ENCODE data around the gene CNGB1.

Gene CNGB1

GRCh38 chr16:58002416-58002800 is 31.5 kb upstream of the CNGB1 start:
- in situ Hi-C loops (cut with HindIII; ENCODE audit: low pct_ligation_motif_present, low sequenced_read_pairs), result no loop called here
- DNase-seq, result no peak

DNA sequence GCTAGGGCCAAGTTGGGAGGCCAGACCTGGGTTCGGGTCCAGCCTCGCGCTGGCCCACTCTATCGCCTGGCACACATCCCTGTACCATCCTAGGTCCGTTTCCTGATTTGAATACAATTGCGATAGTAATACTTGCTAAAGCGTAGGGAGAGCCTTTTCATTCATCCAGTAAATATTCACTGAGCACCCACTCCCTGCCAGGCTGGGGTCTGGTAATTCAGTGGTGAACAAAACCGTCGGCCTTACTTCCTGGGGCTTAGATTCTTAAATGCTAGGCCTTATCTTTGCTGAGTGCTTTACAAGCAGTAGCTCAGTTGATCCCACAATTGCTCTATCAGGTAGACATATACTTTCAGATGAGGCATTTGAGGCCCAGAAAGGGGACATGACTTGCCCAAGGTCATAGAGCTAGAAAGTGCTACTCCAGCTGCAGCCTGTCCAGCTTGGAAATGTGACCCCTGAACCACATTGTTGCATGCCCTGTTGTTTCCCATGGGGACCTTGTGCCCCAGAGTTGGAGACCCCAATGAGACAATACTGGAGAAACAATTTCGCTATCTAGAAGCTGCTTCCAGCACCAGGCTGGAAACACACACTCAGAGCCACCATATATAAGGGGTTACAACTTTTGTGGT is 31.0 kb upstream of the CNGB1 start:
- Histone ChIP-seq H3K4me3 (ENCODE audit: low read depth, low read length) (peak overlapping the region; percentile 89), H3K27ac (no peak overlapping the region), H3K27me3 (replicated peaks) (no peaks in the 10 kb centered on the region), H3K36me3 (replicated peaks) (peaks cover 14% of the 10 kb centered on the region)
- in situ Hi-C loops (cut with HindIII; ENCODE audit: low pct_ligation_motif_present, low sequenced_read_pairs), result no loop called here
- no peak for DNase-seq
- TF ChIP-seq, protein P1, sequence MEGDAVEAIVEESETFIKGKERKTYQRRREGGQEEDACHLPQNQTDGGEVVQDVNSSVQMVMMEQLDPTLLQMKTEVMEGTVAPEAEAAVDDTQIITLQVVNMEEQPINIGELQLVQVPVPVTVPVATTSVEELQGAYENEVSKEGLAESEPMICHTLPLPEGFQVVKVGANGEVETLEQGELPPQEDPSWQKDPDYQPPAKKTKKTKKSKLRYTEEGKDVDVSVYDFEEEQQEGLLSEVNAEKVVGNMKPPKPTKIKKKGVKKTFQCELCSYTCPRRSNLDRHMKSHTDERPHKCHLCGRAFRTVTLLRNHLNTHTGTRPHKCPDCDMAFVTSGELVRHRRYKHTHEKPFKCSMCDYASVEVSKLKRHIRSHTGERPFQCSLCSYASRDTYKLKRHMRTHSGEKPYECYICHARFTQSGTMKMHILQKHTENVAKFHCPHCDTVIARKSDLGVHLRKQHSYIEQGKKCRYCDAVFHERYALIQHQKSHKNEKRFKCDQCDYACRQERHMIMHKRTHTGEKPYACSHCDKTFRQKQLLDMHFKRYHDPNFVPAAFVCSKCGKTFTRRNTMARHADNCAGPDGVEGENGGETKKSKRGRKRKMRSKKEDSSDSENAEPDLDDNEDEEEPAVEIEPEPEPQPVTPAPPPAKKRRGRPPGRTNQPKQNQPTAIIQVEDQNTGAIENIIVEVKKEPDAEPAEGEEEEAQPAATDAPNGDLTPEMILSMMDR (IDR thresholded peaks at IDR 0.05; ENCODE audit: low read depth, low read length, missing control alignments), result no peak

More at GRCh38 chr16:58002416-58002800, 31.5 kb upstream of the CNGB1 start:
- H3K27ac ChIP-seq, result no peak overlapping the region
- H3K27me3 ChIP-seq (replicated peaks), result no peaks in the 10 kb centered on the region
- H3K4me3 ChIP-seq (ENCODE audit: low read depth, low read length), result no peak overlapping the region
- peaks cover 12% of the 10 kb centered on the region for H3K36me3 ChIP-seq (replicated peaks)
- TF ChIP-seq, protein P1 (IDR thresholded peaks at IDR 0.05; ENCODE audit: low read depth, low read length, missing control alignments), result no peak

GRCh38 chr16:58000706-58001676 is 30.1 kb upstream of the CNGB1 start, which contains the start of gene USB1:
USB1 (plus strand) TSS chr16:58001407; CDS start chr16:58001484, 77 bp downstream.
- TF ChIP-seq, protein P1 (IDR thresholded peaks at IDR 0.05; ENCODE audit: low read depth, low read length, missing control alignments), result peak; percentile 53
- H3K27me3 ChIP-seq (replicated peaks), result no peaks in the 10 kb centered on the region
- peak within 1 kb of the TSS; percentile 89 for H3K4me3 ChIP-seq (ENCODE audit: low read depth, low read length)
- peak; percentile 75 for DNase-seq
- in situ Hi-C loops (cut with HindIII; ENCODE audit: low pct_ligation_motif_present, low sequenced_read_pairs), result no loop called here
- peak within 1 kb of the TSS; percentile 44 for H3K27ac ChIP-seq
- H3K36me3 ChIP-seq (replicated peaks), result peaks cover 18% of the 10 kb centered on the region

DNA sequence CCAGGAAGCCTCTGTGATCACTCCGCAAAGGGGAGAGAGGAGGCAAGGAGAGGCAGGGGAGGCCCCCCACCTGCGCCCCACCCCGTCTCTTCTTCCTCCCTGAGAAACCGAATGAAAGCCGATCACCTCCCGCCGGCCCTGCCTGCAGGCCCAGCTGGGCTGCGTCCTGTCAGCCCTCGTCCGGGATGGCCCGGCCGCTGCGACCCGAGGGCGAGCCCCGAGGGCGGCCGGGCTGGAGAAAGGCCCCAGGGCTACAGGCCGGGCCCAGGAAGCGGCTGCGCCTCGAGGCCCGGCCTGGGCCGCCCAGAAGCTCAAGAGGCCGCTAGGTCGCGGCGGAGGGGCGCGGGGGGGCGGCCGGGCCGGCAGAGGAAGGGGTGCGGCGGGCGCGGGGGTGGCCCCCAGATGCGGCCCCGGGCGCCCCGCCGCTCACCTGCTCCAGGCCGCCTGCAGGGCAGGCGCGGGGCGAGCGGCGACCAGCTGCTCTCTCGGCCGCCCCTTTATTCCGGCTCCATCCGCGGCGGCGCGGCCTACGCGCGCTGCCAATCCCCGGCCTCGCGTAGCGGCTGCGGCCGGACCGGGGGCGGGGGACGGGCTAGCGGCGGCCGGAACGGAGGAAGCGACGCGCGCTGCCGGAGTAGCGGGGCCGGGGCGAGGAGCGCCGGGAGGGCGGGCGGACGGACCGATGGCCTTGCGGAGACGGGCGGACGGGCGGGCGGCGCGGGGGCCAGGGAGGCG is 29.2 kb upstream of the CNGB1 start, which contains the start of gene ZNF319:
Gene ZNF319, minus strand, starts transcription at position 702 of the 735 bp plus-strand sequence. CDS start 2,407 bp downstream, outside the sequence.
- in situ Hi-C loops (cut with HindIII; ENCODE audit: low pct_ligation_motif_present, low sequenced_read_pairs), result no loop called here
- peak within 1 kb of the TSS; percentile 89 for H3K4me3 ChIP-seq (ENCODE audit: low read depth, low read length)
- H3K27me3 ChIP-seq (replicated peaks), result no peaks in the 10 kb centered on the region
- DNase-seq, result no peak
- TF ChIP-seq, protein P1 (IDR thresholded peaks at IDR 0.05; ENCODE audit: low read depth, low read length, missing control alignments), result no peak
- peaks cover 19% of the 10 kb centered on the region for H3K36me3 ChIP-seq (replicated peaks)
- peak within 1 kb of the TSS; percentile 44 for H3K27ac ChIP-seq

- Histone ChIP-seq H3K4me3 (ENCODE audit: low read depth, low read length) (peak overlapping the region; percentile 89), H3K27ac (no peak overlapping the region), H3K36me3 (replicated peaks) (peaks cover 16% of the 10 kb centered on the region), H3K27me3 (replicated peaks) (no peaks in the 10 kb centered on the region)
- in situ Hi-C loops (cut with HindIII; ENCODE audit: low pct_ligation_motif_present, low sequenced_read_pairs), result no loop called here
- no peak for DNase-seq
- TF ChIP-seq, protein P1 (IDR thresholded peaks at IDR 0.05; ENCODE audit: low read depth, low read length, missing control alignments), result peak; percentile 27
These were observed 28.5 kb upstream of the CNGB1 start for GRCh38 chr16:57999366-57999970.

Data from brain microvascular endothelial cell (primary cell).